NCI-H1417 treated with DMSO at 0.1 percent for 48 hours (cell line): Measurements from ENCODE around the gene PTGES3.
"Not testable (repeated sequence)": the region's sequence is repeated elsewhere in the genome, so short reads cannot be mapped to it uniquely, and the experiment has no call there.

Experiments used
- DNase-seq: peaks from one replicate; lab custom pipeline; 2025; lab: John Stamatoyannopoulos, UW

Gene PTGES3

DNA sequence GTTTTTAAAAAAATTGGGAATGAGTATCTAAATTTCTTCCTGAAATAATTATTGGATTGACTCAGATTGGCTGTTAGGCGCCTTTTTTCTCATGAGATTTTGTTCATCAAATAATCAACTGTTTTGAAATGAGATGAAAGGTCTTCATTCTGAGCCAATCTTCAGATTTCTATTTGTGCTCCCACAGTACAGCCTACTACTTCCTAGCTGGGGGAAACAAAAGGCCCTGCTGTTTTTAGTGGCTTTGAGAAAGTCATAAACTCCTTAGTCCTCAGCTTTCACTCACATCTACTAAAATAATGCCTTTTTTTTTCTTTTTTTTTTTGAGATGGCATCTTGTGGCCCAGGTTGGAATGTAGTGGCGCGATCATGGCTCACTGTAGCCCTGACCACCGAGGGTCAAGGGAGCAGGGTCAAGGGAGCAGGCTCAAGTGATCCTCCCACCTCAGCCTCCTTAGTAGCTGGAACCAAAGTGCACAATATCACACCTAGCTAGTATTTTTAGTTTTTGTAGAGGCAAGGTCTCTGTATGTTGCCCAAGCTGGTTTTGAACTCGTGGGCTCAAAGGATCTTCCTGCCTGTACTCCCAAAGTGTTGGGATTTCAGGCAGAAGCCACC is 21.8 kb upstream of the PTGES3 start:
- no peak for DNase-seq

DNA sequence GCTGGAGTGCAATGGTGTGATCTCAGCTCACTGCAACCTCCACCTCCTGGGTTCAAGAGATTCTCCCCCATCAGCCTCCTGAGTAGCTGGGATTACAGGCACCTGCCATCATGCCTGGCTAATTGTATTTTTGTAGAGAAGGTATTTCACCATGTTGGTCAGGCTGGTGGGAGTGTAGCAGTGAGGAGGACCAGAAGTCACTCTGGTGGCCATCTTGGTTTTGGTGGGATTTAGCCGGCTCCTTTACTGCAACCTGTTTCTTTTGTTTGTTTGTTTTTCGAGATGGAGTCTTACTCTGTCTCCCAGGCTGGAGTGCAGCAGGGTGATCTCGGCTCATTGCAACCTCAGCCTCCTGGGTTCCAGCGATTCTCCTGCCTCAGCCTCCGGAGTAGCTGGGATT is 16.4 kb upstream of the PTGES3 start:
- not testable (repeated sequence) for DNase-seq

DNA sequence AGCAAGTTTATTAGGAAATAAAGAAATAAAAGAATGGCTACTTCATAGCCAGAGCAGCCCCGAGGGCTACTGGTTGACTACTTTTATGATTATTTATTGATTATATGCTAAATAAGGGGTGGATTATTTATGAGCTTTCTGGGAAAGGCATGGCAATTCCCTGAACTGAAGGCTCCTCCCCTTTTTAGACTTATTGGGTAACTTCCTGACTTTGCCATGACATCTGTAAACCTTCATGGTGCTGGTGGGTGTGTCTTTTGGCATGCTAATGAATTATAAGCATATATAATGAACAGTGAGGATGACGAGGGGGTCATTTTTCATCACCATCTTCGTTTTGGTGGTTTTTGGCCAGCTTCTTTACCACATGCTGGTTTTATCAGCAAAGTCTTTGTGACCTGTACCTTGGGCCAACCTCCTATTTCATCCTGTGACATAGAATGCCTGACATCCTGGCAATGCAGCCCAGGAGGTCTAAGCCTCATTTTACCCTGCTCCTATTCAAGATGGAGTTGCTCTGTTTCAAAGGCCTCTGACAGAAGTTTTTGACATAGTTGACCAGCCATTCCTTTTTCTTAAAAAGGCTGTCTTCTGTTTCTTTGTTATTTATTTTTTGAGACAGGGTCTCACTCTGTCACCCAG is 11.1 kb upstream of the PTGES3 start:
- DNase-seq = no peak

DNA sequence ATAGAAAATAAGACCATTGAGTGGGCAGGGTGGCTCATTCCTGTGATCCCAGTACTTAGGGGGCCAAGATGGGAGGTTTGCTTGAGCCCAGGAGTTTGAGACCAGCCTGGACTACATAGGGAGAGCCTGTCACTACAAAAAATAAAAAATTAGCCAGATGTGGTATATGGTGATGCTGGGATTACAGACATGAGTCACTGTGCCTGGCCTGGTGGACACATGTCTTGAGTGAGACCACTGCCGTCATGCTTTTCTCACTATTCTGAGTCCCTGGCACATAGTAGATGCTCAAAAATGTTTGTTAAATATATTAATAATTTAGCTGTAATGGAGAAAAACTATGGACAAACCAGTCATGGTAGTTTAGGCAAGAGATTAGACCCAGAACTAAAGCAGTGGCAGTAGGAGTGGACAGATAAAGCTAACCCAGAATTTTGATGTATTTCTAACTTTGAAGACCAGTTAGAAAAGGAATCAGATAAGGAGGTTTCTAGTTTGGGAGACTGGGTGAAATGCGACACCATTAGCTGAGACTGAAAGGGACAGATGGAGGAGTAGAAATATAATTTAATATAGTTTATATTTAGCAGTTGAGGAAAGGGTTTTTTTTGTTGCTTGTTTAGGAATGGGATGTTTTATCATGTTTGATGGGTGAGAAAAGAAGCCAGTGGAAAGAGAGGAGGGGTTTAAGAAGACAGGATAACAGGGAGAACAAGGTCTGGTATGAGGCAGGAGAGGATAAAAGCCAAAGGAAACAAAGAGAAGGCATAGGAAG is 7.4 kb upstream of the PTGES3 start:
- no peak for DNase-seq

DNA sequence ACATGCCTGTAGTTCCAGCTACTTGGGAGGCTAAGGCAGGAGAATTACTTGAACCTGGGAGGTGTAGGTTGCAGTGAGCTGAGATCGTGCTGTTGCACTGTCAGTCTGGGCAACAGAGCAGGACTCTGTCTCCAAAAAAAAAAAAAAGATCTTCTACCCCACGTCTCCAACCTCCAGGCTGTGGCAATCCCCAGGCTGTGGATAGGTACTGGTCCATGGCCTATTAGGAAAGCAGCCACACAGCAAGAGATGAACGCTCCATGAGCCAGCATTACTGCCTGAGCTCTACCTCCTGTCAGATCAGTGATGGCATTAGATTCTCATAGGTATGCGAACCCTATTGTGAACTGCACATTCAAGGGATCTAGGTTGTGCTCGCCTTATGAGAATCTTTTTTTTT is 6.1 kb upstream of the PTGES3 start:
- DNase-seq = no peak

DNA sequence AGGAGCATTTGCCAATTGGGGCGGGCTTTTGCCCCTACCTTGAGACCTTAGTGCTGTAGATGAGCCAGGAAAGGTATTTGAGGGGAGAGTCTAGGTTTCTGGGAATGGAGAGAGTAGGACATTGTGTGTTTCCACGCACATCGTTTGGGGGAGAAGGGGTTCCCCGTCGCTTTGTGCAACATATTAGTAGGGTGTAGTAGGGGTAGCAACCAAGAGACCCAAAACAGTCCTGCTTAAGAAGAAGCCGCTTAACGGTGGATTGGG is 694 bp upstream of the PTGES3 start:
- peak; percentile 60 for DNase-seq

DNA sequence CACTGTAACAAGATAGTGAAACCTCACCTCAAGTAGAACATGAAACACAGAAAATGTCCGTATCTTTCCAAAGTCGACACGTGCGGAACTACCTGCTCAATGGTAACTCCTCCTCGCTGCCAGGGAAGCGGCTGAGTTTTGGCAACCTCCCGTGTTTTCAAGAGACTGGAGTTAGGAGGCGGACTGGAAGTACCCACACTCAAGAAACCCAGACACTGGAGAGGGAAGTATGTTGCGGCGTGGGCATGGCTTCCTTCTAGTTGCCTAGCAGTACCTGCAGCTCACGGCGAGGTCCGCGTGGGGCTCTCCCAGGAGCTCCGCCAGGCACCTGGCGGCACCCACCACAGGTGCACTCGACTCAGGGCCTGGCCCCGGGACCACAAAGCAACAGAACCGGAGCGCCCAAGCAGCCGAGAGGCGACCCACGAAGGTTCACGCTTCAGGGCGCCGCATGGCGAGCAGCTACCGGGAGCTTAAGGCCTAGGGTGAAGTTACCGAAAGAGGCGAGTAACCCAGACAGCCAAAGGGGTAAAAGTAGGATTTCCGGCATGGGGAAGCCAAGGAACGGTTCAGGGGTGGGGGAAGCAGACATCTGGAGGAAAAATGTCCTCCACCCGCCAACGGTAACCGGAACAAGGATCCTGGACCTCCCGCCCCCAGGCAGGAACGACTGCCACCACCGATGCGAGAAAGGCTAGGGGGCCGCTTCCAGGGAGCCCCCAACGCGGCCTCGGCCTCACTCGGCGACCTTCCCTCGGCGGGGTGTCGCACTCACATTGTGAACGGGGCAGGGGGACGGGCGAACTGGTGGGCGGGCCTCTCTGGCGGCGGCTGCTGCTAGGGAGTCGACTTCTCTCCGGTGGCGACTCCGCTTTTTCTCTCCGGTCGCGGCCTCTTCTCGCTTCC is 608 bp downstream of the PTGES3 start:
- no peak for DNase-seq

DNA sequence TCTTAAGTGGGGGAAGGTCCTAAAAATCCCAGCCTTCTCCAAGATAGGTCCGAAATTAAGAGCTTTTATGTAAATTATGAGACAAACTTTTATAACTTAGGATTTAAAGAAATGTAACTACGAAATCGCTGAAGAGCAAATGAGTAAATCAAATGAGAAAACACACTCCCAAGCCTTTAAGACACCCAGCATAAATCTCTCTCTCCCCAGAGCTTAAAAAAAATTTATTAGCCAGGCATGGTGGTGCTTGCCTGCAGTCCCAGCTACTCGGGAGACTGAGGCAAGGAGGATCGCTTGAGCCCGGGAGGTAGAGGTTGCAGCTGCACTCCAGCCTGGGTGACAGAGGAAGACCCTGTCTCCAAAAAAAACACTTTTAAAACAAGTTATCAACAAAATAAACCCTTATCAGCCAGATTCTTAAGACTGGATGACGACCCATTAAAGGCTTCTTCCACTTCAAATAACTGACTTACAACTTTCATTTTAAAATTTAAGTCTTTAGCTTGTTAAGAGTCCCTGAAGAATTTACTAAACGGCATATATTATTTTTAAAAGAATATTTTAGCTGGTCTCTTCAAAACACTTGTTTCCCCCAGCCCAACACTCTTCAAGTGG is 3.2 kb downstream of the PTGES3 start:
- DNase-seq = no peak

DNA sequence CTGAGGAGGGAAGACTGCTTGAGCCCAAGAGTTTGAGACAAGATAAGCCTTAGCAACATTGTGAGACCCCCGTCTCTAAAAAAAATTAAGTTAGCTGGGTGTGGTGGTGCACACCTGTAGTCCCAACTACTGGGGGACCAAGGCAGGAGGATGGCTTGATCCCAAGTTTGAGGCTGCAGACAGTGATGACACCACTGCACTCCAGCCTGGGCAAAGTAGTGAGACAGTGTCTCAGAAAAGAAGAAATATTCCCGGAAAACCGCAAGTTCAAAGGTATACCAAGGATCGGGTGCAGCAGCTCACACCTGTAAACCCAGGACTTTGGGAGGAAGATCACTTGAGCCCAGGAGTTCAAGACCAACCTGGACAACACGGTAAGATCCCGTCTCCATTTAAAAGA is 5.8 kb downstream of the PTGES3 start:
- DNase-seq = no peak

DNA sequence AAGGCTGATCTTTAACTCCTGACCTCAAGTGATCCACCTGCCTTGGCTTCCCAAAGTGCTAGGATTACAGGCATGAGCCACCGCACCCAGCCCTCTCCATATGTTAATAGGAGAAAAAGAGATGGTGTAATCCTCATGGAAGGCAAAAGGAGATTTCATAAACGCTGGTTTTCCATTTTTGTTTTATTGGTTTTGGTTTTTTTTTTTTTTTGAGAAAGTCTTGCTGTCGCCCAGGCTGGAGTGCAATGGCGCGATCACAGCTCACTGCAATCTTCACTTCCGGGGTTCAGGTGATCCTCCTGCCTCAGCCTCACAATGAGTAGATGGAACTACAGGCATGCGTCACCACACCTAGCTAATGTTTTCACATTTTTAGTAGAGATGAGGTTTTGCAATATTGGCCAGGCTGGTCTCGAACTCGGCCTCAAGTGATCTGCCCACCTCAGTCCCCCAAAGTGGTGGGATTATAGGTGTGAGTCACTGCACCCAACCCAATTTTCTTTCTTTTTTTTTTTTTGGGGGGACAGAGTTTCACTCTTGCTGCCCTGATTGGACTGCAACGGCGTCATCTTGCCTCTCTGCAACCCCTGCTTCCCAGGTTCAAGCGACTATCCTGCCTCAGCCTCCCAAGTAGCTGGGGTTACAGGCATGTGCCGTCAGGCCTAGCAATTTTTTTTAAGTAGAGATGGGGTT is 8.1 kb downstream of the PTGES3 start:
- no peak for DNase-seq

DNA sequence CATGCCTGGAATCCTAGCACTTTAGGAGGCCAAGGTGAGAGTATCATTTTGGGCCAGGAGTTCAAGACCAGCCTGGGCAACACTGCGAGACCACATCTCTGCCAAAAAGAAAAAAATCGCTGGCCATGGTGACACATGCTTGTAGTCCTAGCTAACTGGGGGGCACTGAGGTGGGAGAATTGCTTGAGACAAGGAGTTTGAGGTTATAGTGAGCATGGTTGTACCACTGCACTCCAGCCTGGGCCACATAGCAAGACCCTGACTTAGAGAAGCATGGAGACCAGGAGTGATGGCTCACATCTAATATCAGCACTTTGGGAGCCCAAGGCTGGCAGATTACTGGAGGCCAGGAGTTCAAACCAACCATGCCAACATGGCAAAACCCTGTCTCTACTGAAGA is 9.2 kb downstream of the PTGES3 start:
- DNase-seq = no peak

DNA sequence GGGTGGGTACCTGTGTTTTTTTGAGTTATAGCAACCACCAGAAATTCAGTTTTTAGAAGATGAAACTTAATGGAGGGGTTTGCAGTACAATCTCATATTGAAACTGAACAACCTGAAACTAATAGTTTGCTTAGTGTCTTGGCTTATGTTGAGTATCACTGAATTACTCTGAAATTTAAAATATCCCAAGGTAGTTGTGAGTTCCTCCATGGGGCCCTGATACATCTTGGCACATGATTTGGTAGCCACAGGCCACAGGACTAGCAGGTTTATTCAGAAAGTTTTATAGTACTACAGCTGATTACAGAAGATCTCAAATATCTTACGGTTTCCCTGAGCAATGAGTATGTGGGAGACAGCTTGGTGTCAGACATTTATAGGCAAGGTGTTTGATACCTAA is 10.4 kb downstream of the PTGES3 start:
- no peak for DNase-seq

DNA sequence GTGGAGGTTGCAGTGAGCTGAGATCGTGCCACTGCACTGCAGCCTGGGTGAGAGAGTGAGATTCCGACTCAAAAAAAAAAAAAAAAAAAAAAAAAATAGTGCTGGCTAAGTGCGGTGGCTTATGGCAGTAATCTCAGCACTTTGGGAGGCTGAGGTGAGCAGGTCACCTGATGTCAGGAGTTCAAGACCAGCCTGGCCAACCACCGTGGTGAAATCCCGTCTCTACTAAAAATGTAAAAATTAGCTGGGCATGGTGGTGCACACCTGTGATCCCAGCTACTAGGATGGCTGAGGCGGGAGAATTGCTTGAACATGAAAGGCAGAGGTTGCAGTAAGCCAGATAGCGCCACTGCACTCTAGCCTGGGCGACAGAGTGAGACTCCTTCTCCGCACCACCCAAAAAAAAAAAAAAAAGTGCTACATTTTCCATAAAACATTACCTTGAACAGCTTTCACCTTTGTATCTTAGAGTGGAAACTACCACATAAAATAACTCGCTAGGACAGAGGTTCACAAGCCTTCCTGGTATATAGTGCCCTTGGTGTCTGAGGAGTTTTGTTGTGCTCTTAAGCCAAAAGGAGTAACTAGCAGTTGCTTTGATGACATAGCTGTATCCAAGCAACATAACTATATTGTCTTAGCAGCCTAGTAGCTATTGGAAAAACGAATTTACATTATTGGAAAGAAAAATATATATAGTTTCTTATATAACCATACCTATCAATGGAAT is 11.1 kb downstream of the PTGES3 start:
- DNase-seq = no peak

DNA sequence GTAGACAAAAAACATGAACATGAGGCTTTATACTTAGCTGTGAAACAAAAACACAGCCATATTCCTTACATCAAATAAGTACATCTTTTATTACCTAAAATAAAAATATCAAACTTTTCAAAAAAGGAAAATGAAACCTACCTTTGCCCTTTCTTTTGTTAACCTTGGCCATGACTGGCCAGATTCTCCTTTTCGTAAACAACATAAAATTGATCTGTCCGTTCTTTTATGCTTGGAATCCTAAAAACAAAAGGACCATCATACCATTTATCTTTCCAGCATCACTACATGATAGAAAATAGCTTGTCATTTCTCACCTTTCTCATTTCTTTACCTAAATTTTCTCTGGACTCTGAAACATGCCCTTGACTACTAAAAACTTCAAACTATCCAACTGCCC is 16.5 kb downstream of the PTGES3 start:
- DNase-seq = no peak

DNA sequence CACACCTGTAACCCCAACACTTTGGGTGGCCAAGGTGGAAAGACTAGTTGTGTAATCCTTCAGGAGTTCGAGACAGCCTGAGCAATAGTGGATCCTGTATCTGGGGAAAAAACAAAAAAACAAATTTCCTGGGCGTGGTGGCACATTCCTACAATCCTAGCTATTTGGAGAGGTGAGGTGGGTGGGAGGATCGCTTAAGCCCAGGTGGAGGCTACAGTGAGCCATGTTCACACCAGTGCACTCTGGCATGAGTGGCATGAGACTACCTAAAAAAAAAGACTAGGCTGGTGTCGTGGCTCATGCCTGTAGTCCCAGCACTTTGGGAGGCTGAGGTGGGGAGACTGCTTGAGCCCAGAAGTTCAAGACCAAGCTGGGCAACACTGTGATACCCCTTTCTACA is 17.2 kb downstream of the PTGES3 start:
- no peak for DNase-seq

DNA sequence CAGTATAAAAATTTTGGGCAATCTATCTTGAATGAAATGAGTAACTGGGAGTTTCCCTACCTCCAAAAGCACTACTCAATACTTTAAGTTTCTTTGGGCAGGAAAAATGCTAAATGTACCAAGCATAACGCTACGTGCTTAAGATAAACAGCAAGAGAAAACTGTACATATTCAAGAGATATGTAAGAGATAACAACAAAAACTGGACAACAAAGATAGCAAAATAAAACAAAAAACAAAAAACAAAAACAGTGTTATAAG is 20.0 kb downstream of the PTGES3 start:
- DNase-seq = no peak

DNA sequence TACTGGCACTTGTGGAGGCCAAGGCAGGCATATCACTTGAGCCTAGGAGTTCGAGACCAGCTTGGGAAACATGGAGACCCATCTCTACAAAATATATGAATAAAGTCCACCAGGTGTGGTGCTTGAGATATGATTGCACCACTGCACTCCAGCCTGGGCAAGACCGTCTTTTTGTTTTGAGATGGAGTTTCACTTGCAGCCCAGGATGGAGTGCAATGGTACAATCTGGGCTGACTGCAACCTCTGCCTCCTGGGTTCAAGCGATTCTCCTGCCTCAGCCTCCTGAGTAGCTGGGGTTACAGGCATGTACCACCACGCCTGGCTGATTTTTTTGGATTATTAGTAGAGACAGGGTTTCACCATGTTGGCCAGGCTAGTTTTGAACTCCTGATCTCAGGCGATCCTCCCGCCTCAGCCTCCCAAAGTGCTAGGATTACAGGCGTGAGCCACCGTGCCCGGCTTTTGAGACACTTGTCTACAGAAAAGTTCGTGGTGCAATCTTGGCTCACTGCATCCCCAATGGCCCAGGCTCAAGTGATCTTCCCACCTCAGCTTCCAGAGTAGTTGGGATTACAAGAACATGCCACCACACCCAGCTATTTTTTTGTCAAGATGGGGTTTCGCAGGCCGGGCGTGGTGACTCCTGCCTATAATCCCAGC is 26.0 kb downstream of the PTGES3 start:
- DNase-seq = no peak

DNA sequence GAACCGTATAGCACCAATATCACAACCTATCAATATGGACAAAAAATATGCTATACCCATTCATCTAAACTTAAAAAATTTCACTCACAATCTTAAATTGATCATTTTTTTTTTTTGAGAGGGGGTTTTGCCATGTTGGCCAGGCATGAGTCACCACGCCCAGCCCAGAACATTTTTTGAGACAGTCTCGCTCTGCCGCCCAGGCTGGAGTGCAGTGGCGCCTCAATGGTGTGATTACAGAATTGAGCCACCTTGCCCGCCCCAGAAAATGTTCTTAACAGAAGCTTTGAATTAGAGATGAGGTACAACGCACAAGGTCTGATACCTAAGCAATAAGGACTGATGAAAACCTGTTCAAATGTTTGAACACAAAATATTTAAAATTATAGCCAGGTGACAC is 26.5 kb downstream of the PTGES3 start:
- no peak for DNase-seq

DNA sequence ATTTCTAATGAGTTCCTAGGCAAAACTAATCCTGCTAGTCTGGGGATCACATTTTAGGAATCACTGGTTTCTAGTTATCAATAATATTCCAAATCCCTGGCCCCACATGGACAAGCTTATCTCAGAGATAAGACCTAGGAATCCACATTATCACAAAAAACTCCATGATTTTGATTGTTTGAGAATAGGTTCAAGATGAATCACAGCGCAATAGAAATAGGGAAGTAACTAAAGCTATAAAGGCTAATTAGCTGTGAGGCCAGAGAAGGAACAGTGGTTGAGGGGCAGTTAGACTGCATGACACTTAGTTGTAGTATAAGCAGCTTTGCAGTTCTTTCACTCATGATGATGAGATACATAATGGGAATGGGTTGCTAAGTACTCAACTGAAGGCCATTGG is 29.2 kb downstream of the PTGES3 start:
- no peak for DNase-seq
